Measurements from ENCODE around the gene CEP170B. TPM values are rescaled to one million over a fixed set of nuclear protein-coding genes. Genes with fewer than 3 reads are reported as not detected.

The CEP170B gene
- 26.5 and 51.5 TPM in 2 replicates for total RNA-seq (ENCODE audit: low replicate concordance)
- long read RNA-seq, result 0 reads

DNA sequence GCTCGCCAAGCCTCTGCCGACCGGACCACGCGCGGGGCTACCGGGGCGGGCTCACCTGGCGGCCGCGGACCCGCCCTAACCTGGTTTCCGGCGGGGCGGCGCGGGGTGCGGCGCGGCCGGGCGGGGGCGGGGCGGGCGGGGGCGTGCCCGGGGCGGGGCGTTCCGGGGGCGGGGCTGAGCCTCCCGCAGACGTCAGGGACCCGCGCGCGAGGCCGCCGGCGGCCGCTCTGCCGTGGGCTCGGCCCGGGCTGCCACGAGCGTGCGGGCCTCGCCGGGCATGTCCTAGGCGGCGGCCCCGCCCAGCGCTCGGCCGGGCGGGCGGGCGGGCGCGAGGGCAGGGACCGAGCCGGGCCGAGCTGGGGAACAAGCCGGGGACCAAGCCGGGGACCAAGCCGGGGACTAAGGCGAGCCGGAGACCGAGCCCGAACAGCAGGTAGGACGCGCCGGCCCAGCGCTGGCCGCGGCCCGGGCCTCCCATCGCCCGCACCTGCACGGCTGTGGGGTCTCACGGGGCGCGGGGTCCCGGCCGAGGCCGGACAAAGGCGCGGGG, at the start of gene CEP170B:
CEP170B (plus strand) TSS at position 188 of the 550 bp plus-strand sequence. CDS start 3,183 bp downstream, outside the sequence.
- Mint-ChIP-seq H3K27me3 (peaks cover 8% of the 10 kb centered on the region), H3K27ac (peak within 1 kb of the TSS; percentile 94), H3K4me3 (peak within 1 kb of the TSS; percentile 84), H3K4me1 (ENCODE audit: unreplicated experiment) (peaks cover 4% of the 10 kb centered on the region), H3K9me3 (no peaks in the 10 kb centered on the region), H3K36me3 (no peaks in the 10 kb centered on the region)
- DNase-seq (ENCODE audit: extremely low spot score, unreplicated experiment), result peak; percentile 74
- TF ChIP-seq, protein P1, sequence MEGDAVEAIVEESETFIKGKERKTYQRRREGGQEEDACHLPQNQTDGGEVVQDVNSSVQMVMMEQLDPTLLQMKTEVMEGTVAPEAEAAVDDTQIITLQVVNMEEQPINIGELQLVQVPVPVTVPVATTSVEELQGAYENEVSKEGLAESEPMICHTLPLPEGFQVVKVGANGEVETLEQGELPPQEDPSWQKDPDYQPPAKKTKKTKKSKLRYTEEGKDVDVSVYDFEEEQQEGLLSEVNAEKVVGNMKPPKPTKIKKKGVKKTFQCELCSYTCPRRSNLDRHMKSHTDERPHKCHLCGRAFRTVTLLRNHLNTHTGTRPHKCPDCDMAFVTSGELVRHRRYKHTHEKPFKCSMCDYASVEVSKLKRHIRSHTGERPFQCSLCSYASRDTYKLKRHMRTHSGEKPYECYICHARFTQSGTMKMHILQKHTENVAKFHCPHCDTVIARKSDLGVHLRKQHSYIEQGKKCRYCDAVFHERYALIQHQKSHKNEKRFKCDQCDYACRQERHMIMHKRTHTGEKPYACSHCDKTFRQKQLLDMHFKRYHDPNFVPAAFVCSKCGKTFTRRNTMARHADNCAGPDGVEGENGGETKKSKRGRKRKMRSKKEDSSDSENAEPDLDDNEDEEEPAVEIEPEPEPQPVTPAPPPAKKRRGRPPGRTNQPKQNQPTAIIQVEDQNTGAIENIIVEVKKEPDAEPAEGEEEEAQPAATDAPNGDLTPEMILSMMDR (conservative IDR thresholded peaks at IDR 0.05), result no peak

DNA sequence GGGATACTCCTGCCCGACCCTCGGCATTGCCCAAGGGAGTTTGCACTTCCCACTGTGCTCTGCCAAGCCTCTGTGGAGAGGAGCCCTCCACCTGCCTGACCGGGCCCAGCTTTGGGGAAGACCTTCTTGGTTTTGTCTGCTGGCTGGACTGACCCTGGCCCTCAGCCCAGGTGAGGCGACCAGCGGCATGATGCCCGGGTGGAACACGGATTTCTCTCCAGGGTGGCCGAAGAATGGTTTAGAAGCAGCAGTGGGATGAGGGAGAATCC, 48.5 kb upstream of the CEP170B start:
- TF ChIP-seq, protein P1 (conservative IDR thresholded peaks at IDR 0.05), result no peak
- no peaks in the 10 kb centered on the region for H3K27me3 Mint-ChIP-seq
- H3K9me3 Mint-ChIP-seq, result no peaks in the 10 kb centered on the region
- peak overlapping the region; percentile 92 for H3K4me3 Mint-ChIP-seq
- DNase-seq (ENCODE audit: extremely low spot score, unreplicated experiment), result no peak
- H3K27ac Mint-ChIP-seq, result peak overlapping the region; percentile 87
- peaks cover 14% of the 10 kb centered on the region for H3K4me1 Mint-ChIP-seq (ENCODE audit: unreplicated experiment)
- H3K36me3 Mint-ChIP-seq, result no peaks in the 10 kb centered on the region

DNA sequence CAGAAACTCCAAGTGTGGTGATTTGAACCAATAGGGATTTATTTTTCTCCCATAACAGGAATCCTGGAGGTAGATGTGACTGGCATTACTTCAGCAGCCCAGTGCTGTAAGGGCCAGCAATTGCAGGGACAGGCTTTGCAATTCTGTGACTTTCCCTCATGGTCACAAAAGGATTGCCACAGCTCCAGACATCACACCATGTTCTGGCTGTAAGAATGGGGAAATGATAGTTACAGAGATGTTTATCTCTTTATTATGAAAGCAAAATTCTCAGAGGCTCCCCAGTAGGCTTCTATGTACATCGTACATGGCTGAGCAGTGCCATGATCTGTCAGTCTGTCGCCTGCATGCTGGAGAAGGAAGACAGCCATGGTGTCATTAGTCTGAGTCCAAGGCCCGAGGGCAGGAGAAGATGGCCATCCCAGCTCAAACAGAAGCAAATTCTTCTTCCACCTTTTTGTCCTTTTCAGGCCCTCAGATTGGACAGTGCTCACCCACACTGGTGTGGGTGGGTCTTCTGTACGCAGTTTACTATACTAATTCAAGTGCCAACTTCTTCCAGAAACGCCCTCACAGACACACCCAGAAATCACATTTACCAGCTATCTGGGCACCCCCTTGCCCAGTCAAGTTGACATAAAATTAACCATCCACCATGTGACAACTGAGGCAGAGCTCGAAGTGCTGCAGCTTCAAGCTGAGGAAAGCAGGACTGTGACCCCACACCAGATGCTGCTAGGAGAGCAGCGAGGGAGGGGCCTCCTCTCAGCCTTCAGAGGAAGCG, 46.9 kb upstream of the CEP170B start:
- Mint-ChIP-seq H3K27me3 (no peaks in the 10 kb centered on the region), H3K9me3 (no peaks in the 10 kb centered on the region), H3K27ac (no peak overlapping the region), H3K4me1 (ENCODE audit: unreplicated experiment) (peaks cover 17% of the 10 kb centered on the region), H3K36me3 (no peaks in the 10 kb centered on the region), H3K4me3 (peak overlapping the region; percentile 28)
- DNase-seq (ENCODE audit: extremely low spot score, unreplicated experiment), result no peak
- TF ChIP-seq, protein P1 (conservative IDR thresholded peaks at IDR 0.05), result no peak

DNA sequence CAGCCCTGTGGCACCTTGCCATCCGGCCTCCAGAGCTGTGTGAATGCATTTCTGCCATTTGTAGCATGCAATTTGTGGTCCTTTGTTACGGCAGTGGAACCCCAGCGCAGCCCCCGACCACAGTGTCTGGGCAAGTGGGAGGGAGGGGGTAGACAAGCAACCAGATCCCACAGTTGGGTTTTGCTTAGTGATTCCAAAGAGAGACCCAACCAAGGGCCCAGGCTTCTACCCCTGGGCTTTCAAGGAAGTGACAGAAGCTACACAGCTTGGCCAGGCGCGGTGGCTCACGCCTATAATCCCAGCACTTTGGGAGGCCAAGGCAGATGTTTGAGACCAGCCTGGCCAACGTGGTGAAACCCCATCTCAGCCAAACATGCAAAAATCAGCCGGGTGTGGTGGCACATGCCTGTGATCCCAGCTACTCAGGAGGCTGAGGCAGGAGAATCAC, 46.3 kb upstream of the CEP170B start:
- Mint-ChIP-seq H3K27me3 (peaks cover 2% of the 10 kb centered on the region), H3K36me3 (no peaks in the 10 kb centered on the region), H3K4me3 (no peak overlapping the region), H3K9me3 (no peaks in the 10 kb centered on the region), H3K27ac (no peak overlapping the region), H3K4me1 (ENCODE audit: unreplicated experiment) (peaks cover 12% of the 10 kb centered on the region)
- DNase-seq (ENCODE audit: extremely low spot score, unreplicated experiment), result no peak
- TF ChIP-seq, protein P1 (conservative IDR thresholded peaks at IDR 0.05), result no peak

DNA sequence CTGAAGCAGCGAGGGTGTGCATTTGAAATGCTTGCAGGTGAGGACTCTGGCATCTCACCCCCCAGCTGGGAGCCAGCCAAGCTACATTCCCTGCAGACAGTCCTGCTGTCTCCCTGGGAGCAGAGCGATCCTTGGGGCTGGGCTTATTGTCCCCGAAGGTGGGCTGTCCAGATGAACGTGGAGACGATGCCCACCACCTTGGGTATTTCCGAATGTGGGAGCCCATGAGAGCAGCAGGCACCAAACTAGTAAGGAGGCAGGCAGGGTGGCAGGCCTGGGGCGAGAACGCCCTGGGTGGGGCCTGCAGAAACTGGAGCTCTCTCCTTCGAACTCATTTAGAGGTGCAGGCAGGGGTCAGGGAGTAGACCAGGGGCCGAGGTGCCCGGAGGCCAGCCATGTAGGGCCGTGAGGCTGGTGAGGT, 45.7 kb upstream of the CEP170B start:
- peaks cover 5% of the 10 kb centered on the region for H3K4me1 Mint-ChIP-seq (ENCODE audit: unreplicated experiment)
- TF ChIP-seq, protein P1 (conservative IDR thresholded peaks at IDR 0.05), result no peak
- H3K27ac Mint-ChIP-seq, result no peak overlapping the region
- H3K36me3 Mint-ChIP-seq, result no peaks in the 10 kb centered on the region
- H3K27me3 Mint-ChIP-seq, result peaks cover 8% of the 10 kb centered on the region
- H3K4me3 Mint-ChIP-seq, result no peak overlapping the region
- no peaks in the 10 kb centered on the region for H3K9me3 Mint-ChIP-seq
- DNase-seq (ENCODE audit: extremely low spot score, unreplicated experiment), result no peak
